NCI-H2107 treated with DMSO at 0.1 percent for 48 hours (cell line): Measurements from ENCODE around the gene PCIF1.
"Not testable (repeated sequence)": the region's sequence is repeated elsewhere in the genome, so short reads cannot be mapped to it uniquely, and the experiment has no call there.

Experiments used
- DNase-seq: peaks from one replicate; lab custom pipeline; 2025; ENCODE audit not compliant: unreplicated experiment; lab: John Stamatoyannopoulos, UW

PCIF1 gene

GRCh38 chr20:45921337-45922189 lies 12.9 kb upstream of the PCIF1 start:
- no peak for DNase-seq

GRCh38 chr20:45924391-45925261 lies 9.9 kb upstream of the PCIF1 start:
- no peak for DNase-seq

- no peak for DNase-seq
Measured at GRCh38 chr20:45925821-45926506, 8.5 kb upstream of the PCIF1 start.

- DNase-seq: no peak
Measured at GRCh38 chr20:45926731-45927070, 7.8 kb upstream of the PCIF1 start.

- DNase-seq: no peak
Measured at GRCh38 chr20:45927071-45927878, 7.2 kb upstream of the PCIF1 start.

- not testable (repeated sequence) for DNase-seq
Measured at GRCh38 chr20:45931680-45932079, 2.8 kb upstream of the PCIF1 start.

- peak; percentile 58 for DNase-seq
Measured at GRCh38 chr20:45933266-45934045, 1.0 kb upstream of the PCIF1 start.

- peak; percentile 23 for DNase-seq
Measured at GRCh38 chr20:45934046-45934585, 367 bp upstream of the PCIF1 start.

GRCh38 chr20:45935416-45936046 lies 1.0 kb downstream of the PCIF1 start:
- no peak for DNase-seq

GRCh38 chr20:45937765-45938164 lies 3.3 kb downstream of the PCIF1 start:
- DNase-seq: no peak

- DNase-seq: no peak
Measured at GRCh38 chr20:45938727-45939438, 4.4 kb downstream of the PCIF1 start.

GRCh38 chr20:45940053-45940452 lies 5.6 kb downstream of the PCIF1 start:
- DNase-seq: no peak

GRCh38 chr20:45940469-45940868 lies 6.0 kb downstream of the PCIF1 start:
- DNase-seq: no peak

- no peak for DNase-seq
Measured at GRCh38 chr20:45943613-45944012, 9.1 kb downstream of the PCIF1 start.

- no peak for DNase-seq
Measured at GRCh38 chr20:45944151-45944964, 9.9 kb downstream of the PCIF1 start.

- DNase-seq: no peak
Measured at GRCh38 chr20:45944965-45945677, 10.6 kb downstream of the PCIF1 start.

- no peak for DNase-seq
Measured at GRCh38 chr20:45945678-45946148, 11.2 kb downstream of the PCIF1 start.
